MCF 10A (cell line): Measurements from ENCODE around the gene POLA2. TPM values are rescaled to one million over a fixed set of nuclear protein-coding genes. Genes with fewer than 3 reads are reported as not detected.

Experiments used
- BruUV-seq: library from RNA; stranded (reverse); fragments of 400-500 nt; replicated peaks from 2 replicates; lab custom pipeline; 2021; lab: Mats Ljungman, UMichigan
- CTCF ChIA-PET: fragments of 300-600 bp; sonication (Branson Sonifier 250); formaldehyde crosslinking; extraction: SDS; loops from one replicate; lab custom pipeline; 2021; ENCODE audit warnings: antibody characterized with exemption, inconsistent platforms; lab: Yijun Ruan, JAX
- POLR2A ChIA-PET: fragments of 300-600, 350-650 bp; sonication (Branson Sonifier 250); formaldehyde crosslinking; extraction: SDS; loops from one replicate; lab custom pipeline; 2020; ENCODE audit warnings: antibody characterized with exemption, inconsistent platforms; lab: Yijun Ruan, JAX
- DNase-seq: peaks from one replicate; pipeline ENCODE4 v3.0.0-alpha.2; 2018; ENCODE audit not compliant: unreplicated experiment
- H3K27ac Mint-ChIP-seq: one replicate; pipeline ENCODE4 v1.8.0; 2022; ENCODE audit warnings: mild to moderate bottlenecking, low read depth, mixed read lengths; ENCODE audit not compliant: unreplicated experiment
- H3K27me3 Mint-ChIP-seq: one replicate; pipeline ENCODE4 v1.8.0; 2022; ENCODE audit warnings: mixed read lengths; ENCODE audit not compliant: insufficient read depth, unreplicated experiment
- H3K36me3 Mint-ChIP-seq: one replicate; pipeline ENCODE4 v1.8.0; 2022; ENCODE audit warnings: mild to moderate bottlenecking, moderate library complexity, mixed read lengths; ENCODE audit not compliant: insufficient read depth, unreplicated experiment
- H3K4me1 Mint-ChIP-seq: one replicate; pipeline ENCODE4 v1.8.0; 2022; ENCODE audit warnings: mixed read lengths; ENCODE audit not compliant: insufficient read depth, unreplicated experiment
- H3K4me3 Mint-ChIP-seq: one replicate; pipeline ENCODE4 v1.8.0; 2022; ENCODE audit warnings: mild to moderate bottlenecking, moderate library complexity, mixed read lengths; ENCODE audit not compliant: unreplicated experiment
- H3K9me3 Mint-ChIP-seq: one replicate; pipeline ENCODE4 v1.8.0; 2022; ENCODE audit warnings: mixed read lengths; ENCODE audit not compliant: unreplicated experiment
- intact Hi-C: fragments of 100-400 bp; cut with micrococcal nuclease; formaldehyde crosslinking; loops from 2 replicates; pipeline ENCODE4 v1.14.1; 2022
- total RNA-seq: library from RNA; stranded (reverse); gene quantifications from 2 replicates; pipeline ENCODE4 v1.2.3, GENCODE V29; 2022
- TF ChIP-seq, protein P1 (sequence below): fragments of 200-600 bp; IDR thresholded peaks from one replicate; pipeline ENCODE4 v1.8.0; 2022; ENCODE audit warnings: antibody characterized with exemption, mild to moderate bottlenecking; ENCODE audit not compliant: unreplicated experiment

The POLA2 gene
- total RNA-seq, 1 experiment from 2014 or later: 10.3 TPM

DNA sequence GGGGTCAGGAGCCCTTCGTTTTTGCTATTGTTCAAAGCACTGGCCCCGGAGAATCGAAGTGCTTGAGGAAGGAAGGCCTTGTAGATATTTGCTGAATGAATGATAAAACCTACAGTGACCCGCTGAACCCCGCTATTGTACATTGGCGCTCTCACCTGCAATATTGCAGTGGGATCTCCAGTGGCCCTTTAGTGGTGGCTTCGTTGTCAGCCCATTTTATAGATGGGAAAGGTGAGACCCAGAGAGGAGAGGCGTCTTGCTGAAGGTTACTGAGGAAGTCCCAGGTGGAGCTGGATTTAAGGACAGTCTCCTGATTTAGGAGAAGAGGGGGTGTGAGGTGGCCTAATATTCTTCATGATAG lies 54.1 kb downstream of the POLA2 start:
- peaks cover 21% of the 10 kb centered on the region for H3K36me3 Mint-ChIP-seq
- no TSS peak for BruUV-seq
- no peak for DNase-seq

DNA sequence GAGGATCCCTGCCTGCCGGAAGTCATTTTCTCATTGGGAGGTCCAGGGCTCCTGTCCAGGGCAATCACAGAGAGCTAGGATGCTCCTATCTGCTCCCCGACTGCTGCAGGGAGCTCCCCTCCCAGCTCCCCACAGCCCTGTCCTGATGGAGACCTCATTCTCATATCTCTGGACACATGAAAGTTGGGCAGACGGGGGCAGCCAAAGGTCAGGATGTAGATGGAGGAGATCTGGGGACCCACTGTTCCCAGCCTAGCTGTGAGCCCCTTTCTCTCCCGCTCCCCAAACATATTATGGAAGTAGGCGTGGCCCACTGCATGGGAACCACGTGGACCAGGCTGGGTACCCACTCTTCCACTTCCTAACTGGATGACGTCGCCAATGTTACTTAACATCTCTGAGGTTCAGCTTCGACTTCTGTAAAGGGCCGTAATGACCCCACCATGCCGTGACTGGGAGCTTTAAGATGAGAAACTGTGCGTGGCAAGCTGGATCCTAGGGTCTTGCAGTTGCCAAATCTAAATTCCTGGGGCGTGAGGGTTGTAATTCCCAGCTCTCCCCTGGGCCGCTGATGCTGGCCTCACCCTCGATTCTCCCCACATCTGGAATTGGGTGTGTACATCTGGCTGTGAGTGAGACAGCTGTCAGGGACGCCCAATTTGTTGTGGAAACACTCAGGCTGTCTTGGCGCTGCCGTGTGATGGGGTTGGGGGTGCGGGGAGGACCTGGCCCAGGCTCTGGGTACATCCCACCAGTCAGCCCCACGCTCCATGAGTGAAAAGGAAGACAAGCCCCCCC lies 54.7 kb downstream of the POLA2 start:
- H3K36me3 Mint-ChIP-seq: peaks cover 26% of the 10 kb centered on the region
- intact Hi-C loops: loop anchor here (1.0 kb wide), 1 partner anchor 14 kb away; no protein-coding TSS in a partner anchor
- TF ChIP-seq, protein P1, sequence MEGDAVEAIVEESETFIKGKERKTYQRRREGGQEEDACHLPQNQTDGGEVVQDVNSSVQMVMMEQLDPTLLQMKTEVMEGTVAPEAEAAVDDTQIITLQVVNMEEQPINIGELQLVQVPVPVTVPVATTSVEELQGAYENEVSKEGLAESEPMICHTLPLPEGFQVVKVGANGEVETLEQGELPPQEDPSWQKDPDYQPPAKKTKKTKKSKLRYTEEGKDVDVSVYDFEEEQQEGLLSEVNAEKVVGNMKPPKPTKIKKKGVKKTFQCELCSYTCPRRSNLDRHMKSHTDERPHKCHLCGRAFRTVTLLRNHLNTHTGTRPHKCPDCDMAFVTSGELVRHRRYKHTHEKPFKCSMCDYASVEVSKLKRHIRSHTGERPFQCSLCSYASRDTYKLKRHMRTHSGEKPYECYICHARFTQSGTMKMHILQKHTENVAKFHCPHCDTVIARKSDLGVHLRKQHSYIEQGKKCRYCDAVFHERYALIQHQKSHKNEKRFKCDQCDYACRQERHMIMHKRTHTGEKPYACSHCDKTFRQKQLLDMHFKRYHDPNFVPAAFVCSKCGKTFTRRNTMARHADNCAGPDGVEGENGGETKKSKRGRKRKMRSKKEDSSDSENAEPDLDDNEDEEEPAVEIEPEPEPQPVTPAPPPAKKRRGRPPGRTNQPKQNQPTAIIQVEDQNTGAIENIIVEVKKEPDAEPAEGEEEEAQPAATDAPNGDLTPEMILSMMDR: no peak
- no peaks in the 10 kb centered on the region for H3K27me3 Mint-ChIP-seq
- peak; percentile 74 for DNase-seq
- BruUV-seq: TSS peak; percentile 78
- peak overlapping the region; percentile 85 for H3K4me3 Mint-ChIP-seq
- POLR2A ChIA-PET: interaction anchor here (0.6 to 5.6 kb wide), 18 partner anchors 9 to 862 kb away, joined by 3 to 143 read pairs (median 4); partner anchors contain the start of genes DPF2, FAU, GPHA2 and MALAT1
- H3K27ac Mint-ChIP-seq: peak overlapping the region; percentile 83
- CTCF ChIA-PET: interaction anchor here (0.6 to 13.1 kb wide), 23 partner anchors 11 to 501 kb away, joined by 3 to 335 read pairs (median 4); partner anchors contain the start of genes CAPN1, DPF2 and POLA2
- peaks cover 27% of the 10 kb centered on the region for H3K4me1 Mint-ChIP-seq
- H3K9me3 Mint-ChIP-seq: no peaks in the 10 kb centered on the region

More for the DNA sequence above, 54.1 kb downstream of the POLA2 start:
- H3K27me3 Mint-ChIP-seq: no peaks in the 10 kb centered on the region
- no peaks in the 10 kb centered on the region for H3K9me3 Mint-ChIP-seq
- POLR2A ChIA-PET: interaction anchor here (0.6 to 5.6 kb wide), 17 partner anchors 10 to 862 kb away, joined by 3 to 143 read pairs (median 4); partner anchors contain the start of genes DPF2, GPHA2, MALAT1 and POLA2
- TF ChIP-seq, protein P1: no peak
- H3K27ac Mint-ChIP-seq: peak overlapping the region; percentile 83
- peaks cover 33% of the 10 kb centered on the region for H3K4me1 Mint-ChIP-seq
- intact Hi-C loops: loop anchor here (1.0 to 2.0 kb wide), 2 partner anchors 37 to 41 kb away; no protein-coding TSS in a partner anchor
- peak overlapping the region; percentile 85 for H3K4me3 Mint-ChIP-seq
- CTCF ChIA-PET: interaction anchor here (0.6 to 13.1 kb wide), 24 partner anchors 10 to 774 kb away, joined by 3 to 335 read pairs (median 6); partner anchors contain the start of genes CAPN1, DPF2 and POLA2

DNA sequence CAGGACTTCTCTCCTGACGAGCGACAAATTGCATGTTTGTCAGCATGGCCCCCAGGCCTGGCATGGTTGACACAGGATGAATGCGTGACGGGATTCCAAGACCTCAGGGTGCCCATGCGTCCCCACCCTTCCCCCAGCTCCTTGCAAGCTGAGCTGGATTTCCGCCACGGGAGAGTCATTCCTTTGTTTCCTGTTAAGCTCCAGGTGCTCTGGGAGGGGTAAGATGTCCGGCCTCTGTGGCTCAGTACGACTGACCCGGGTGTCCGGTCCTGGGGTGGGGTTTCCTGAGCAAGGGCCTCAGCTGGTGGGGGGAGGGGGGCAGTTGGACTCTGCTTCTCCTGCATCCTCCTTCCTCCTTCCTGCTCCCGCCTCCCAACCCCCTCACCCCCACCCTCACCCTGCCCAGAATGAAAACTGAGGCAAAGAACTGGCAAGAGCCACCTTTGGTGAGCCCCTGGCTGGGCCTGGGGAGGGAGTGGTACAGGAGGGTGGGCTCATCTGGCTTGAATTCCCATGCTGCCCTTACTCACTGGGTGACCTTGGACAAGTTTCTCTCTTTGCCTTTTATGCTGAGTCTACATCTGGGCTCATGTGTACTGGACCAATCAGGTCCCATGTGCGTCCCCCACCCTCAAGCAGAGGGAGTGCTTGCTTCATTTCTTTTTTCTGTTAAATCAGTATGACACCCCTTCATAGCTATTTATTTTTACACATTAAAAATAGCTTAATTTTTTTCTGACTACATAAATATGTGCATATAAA lies 55.4 kb downstream of the POLA2 start:
- peaks cover 34% of the 10 kb centered on the region for H3K36me3 Mint-ChIP-seq
- TF ChIP-seq, protein P1: no peak
- intact Hi-C loops: loop anchor here (1.0 kb wide), 1 partner anchor 13 kb away; no protein-coding TSS in a partner anchor

More for the DNA sequence above, 55.4 kb downstream of the POLA2 start:
- peak overlapping the region; percentile 83 for H3K27ac Mint-ChIP-seq
- ChIA-PET CTCF (interaction anchor here (0.6 to 13.1 kb wide), 17 partner anchors 13 to 501 kb away, joined by 3 to 335 read pairs (median 4); partner anchors contain the start of genes DPF2 and POLA2), POLR2A (interaction anchor here (0.7 to 5.6 kb wide), 10 partner anchors 9 to 195 kb away, joined by 3 to 143 read pairs (median 14); partner anchors contain the start of genes DPF2, FAU, MRPL49 and POLA2)
- peak; percentile 84 for DNase-seq
- no peaks in the 10 kb centered on the region for H3K9me3 Mint-ChIP-seq
- peaks cover 23% of the 10 kb centered on the region for H3K4me1 Mint-ChIP-seq
- H3K27me3 Mint-ChIP-seq: no peaks in the 10 kb centered on the region
- no TSS peak for BruUV-seq
- peak overlapping the region; percentile 85 for H3K4me3 Mint-ChIP-seq
